Measurements from ENCODE around the gene EHBP1. TPM values are rescaled to one million over a fixed set of nuclear protein-coding genes. Genes with fewer than 3 reads are reported as not detected.

The EHBP1 gene
- 63.4 TPM for total RNA-seq (ENCODE audit: unreplicated experiment)
- long read RNA-seq, partial matches to known transcripts, result 0 of 1 reads
- long read RNA-seq, other reads (novel, unspliced or antisense), result 1 of 1 reads

DNA sequence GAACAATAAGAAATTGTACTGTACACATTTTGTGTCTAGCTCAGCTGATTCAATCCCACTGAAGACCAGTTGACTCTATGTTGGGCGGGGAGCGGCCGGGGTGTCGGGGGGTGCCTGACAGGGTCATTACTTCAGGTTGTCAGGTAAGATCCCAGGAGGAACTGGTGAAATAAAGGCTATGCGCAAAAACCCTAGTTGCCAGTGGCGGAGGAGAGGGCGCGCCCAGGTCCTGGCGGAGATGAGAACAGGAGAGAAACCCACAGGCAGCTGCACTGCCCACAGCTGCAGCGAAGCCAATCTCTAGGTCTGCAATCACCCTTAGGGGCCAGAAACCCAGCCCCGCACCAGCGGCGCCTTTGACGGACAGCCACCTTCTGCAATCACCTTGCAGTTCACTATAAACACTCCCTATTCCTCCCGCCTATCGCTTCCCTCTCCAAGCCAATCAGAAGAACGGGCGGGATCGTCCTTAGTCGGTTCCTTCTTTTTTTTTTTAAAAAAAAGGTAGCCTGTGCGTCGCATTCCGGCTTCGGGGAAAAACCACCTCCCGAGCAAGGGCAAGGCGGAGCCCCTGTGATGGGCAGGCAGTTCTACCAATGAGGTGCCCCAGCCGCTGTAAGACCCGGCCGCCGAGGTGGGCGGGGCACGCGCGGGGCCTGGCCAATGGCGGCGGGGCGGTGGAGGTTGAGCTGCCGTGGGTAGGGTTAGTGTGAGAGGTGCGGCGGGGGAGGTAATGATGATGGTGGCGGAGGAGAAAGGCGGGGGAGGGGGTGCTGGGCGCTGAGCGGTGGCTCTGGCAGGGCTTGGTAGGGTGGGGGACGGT, at the start of gene EHBP1:
TSS of gene EHBP1 (plus strand) at position 707 of the 823 bp plus-strand sequence. CDS start 1,479 bp downstream, outside the sequence.
- peaks cover 3% of the 10 kb centered on the region for H3K27me3 Mint-ChIP-seq (ENCODE audit: unreplicated experiment)
- peak within 1 kb of the TSS; percentile 96 for H3K27ac Mint-ChIP-seq (ENCODE audit: unreplicated experiment)
- H3K9me3 Mint-ChIP-seq (ENCODE audit: unreplicated experiment), result peaks cover 6% of the 10 kb centered on the region
- peak within 1 kb of the TSS; percentile 94 for H3K4me3 Mint-ChIP-seq (ENCODE audit: unreplicated experiment)
- TF ChIP-seq, protein P1, sequence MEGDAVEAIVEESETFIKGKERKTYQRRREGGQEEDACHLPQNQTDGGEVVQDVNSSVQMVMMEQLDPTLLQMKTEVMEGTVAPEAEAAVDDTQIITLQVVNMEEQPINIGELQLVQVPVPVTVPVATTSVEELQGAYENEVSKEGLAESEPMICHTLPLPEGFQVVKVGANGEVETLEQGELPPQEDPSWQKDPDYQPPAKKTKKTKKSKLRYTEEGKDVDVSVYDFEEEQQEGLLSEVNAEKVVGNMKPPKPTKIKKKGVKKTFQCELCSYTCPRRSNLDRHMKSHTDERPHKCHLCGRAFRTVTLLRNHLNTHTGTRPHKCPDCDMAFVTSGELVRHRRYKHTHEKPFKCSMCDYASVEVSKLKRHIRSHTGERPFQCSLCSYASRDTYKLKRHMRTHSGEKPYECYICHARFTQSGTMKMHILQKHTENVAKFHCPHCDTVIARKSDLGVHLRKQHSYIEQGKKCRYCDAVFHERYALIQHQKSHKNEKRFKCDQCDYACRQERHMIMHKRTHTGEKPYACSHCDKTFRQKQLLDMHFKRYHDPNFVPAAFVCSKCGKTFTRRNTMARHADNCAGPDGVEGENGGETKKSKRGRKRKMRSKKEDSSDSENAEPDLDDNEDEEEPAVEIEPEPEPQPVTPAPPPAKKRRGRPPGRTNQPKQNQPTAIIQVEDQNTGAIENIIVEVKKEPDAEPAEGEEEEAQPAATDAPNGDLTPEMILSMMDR (IDR thresholded peaks at IDR 0.05; ENCODE audit: partially characterized antibody, unreplicated experiment), result no peak
- peaks cover 4% of the 10 kb centered on the region for H3K36me3 Mint-ChIP-seq (ENCODE audit: unreplicated experiment)
- peaks cover 12% of the 10 kb centered on the region for H3K4me1 Mint-ChIP-seq (ENCODE audit: low read depth, unreplicated experiment)
- DNase-seq, result peak; percentile 99

DNA sequence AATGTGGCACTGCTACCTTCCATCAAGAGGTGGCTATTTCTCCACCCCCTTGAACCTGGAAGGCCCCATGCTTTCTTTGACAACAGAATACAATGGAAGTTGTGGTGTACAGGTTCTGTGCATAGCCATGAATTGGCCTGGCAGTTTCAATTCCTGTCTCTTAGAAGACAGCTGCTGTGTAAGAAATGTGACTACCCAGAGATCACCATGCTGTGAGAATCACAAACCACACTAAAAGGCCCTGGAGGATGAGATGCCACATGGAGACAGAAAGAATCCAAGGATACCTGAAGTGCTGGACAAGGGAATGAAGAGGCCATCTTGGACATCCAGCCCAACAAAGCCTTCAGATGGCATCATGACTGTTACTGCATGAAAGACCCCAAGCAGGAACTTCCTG, 47.7 kb upstream of the EHBP1 start:
- Mint-ChIP-seq H3K36me3 (ENCODE audit: unreplicated experiment) (no peaks in the 10 kb centered on the region), H3K27ac (ENCODE audit: unreplicated experiment) (no peak overlapping the region), H3K27me3 (ENCODE audit: unreplicated experiment) (no peaks in the 10 kb centered on the region), H3K4me3 (ENCODE audit: unreplicated experiment) (no peak overlapping the region), H3K9me3 (ENCODE audit: unreplicated experiment) (no peaks in the 10 kb centered on the region), H3K4me1 (ENCODE audit: low read depth, unreplicated experiment) (peaks cover 1% of the 10 kb centered on the region)
- no peak for DNase-seq
- TF ChIP-seq, protein P1 (IDR thresholded peaks at IDR 0.05; ENCODE audit: partially characterized antibody, unreplicated experiment), result no peak

DNA sequence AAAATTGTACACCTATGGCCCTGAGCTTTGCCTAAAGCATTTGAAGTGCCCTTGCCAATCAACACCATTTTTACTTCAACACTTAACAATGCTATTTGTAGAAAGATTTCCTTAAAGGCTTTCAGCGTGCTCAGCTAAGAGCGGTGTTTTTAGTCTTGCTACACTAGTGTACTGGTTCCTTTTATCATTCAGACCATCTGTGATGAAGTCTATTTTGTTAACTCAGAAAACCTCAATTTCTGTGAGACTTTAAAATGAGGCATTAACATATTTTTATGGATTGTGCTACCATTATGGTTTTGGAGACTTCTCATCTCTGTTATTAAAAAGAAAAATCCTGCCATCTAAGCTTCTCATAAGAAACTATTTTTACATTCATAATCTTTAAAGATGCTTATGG, 46.6 kb upstream of the EHBP1 start:
- H3K36me3 Mint-ChIP-seq (ENCODE audit: unreplicated experiment), result no peaks in the 10 kb centered on the region
- H3K27me3 Mint-ChIP-seq (ENCODE audit: unreplicated experiment), result no peaks in the 10 kb centered on the region
- no peak for DNase-seq
- H3K4me3 Mint-ChIP-seq (ENCODE audit: unreplicated experiment), result no peak overlapping the region
- H3K4me1 Mint-ChIP-seq (ENCODE audit: low read depth, unreplicated experiment), result peaks cover 3% of the 10 kb centered on the region
- H3K9me3 Mint-ChIP-seq (ENCODE audit: unreplicated experiment), result no peaks in the 10 kb centered on the region
- no peak overlapping the region for H3K27ac Mint-ChIP-seq (ENCODE audit: unreplicated experiment)
- TF ChIP-seq, protein P1 (IDR thresholded peaks at IDR 0.05; ENCODE audit: partially characterized antibody, unreplicated experiment), result no peak

DNA sequence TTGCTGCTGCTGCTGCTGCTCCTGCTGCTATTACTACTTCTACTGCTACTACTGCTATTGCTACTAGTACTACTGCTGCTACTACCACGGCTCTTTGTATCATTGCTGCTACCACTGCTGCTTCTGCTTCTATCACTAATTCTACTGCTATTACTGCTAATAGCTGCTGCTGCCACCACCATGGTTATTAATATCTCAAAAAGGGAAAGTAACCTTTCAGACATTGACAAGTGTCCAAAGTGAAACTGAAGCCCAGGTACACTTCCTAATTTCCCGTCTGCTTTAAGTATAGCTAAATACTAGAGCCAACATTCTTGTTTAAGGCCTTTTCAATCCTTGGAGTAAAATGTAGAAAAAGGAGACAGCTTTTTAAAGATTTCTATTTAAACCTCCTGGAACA, 45.4 kb upstream of the EHBP1 start:
- no peaks in the 10 kb centered on the region for H3K36me3 Mint-ChIP-seq (ENCODE audit: unreplicated experiment)

More for the DNA sequence above, 45.4 kb upstream of the EHBP1 start:
- H3K27me3 Mint-ChIP-seq (ENCODE audit: unreplicated experiment), result peaks cover 1% of the 10 kb centered on the region
- H3K4me1 Mint-ChIP-seq (ENCODE audit: low read depth, unreplicated experiment), result peaks cover 6% of the 10 kb centered on the region
- TF ChIP-seq, protein P1 (IDR thresholded peaks at IDR 0.05; ENCODE audit: partially characterized antibody, unreplicated experiment), result no peak
- DNase-seq, result no peak
- H3K4me3 Mint-ChIP-seq (ENCODE audit: unreplicated experiment), result no peak overlapping the region
- H3K27ac Mint-ChIP-seq (ENCODE audit: unreplicated experiment), result no peak overlapping the region
- H3K9me3 Mint-ChIP-seq (ENCODE audit: unreplicated experiment), result no peaks in the 10 kb centered on the region

Data from glutamatergic neuron (in vitro differentiated cells).